HG03571 (cell line): Measurements from ENCODE around the gene TUFM.
"Not testable (repeated sequence)": the region's sequence is repeated elsewhere in the genome, so short reads cannot be mapped to it uniquely, and the experiment has no call there.

ENCODE experiments used
- ATAC-seq: cut with Tn5 transposase; IDR thresholded peaks from one replicate; pipeline ENCODE4 v1.9.1; 2021; ENCODE audit not compliant: unreplicated experiment

Gene TUFM

DNA sequence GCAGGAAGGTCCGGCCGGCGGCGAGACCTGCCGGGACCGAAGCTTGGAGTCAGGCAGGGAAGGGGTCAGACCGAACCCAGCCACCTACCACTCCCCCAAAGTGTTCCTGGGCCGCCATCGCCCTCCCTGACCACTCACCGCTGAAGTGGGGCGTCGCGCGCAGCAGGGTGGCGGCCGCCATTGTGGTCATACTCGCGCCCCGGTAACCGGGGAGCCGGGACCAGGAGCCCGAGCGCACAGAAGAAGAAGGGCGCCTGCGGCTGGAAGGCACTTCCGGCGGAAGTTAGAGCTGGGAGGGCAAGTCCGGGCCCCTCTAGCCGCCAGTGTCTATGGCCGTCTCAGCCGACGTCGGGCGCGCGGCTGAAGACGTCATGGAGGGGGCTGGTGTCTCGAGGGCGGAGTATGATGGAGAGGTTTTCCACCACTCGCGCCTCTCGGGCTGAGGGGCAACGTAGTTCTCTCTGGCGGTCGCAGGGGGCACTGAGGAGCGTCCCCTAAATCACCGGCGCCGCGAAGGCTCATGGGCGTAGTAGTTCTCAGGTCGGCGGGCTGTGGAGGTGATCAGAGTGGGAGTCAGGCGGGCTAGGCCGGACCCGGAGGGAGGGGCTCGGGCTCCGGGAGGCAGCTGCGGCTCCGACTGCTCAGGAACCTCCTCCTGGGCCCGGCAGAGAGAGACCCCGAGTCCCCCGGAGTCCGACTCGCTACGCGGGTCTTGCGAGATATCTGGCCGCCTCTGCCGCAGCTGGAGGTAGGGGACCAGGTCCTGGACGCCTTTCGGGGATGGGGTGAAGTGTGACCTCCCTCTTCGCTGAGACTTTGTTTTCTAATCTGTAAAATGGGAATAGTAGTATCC, at the start of gene TUFM:
TSS of gene TUFM (minus strand) at position 269 of the 853 bp plus-strand sequence. CDS start at position 190, 79 bp downstream.
- ATAC-seq, result peak; percentile 86

DNA sequence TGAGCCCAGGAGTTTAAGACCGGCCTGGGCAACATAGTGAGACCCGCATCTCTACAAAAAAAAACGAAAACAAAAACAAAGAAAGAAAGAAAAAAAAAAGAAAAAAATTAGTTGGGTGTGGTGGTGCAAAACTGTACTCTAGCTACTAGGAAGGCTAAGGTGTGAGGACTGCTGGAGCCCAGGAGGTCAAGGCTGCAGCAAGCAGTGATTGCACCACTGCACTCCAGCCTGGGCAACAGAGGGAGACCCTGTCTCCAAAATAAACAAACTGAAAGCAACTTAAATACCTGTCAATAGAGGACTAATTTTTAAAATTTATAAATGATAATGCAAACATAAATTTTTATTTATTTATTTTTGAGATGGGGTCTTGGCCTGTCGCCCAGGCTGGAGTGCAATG, 49.5 kb upstream of the TUFM start:
- ATAC-seq, result no peak

DNA sequence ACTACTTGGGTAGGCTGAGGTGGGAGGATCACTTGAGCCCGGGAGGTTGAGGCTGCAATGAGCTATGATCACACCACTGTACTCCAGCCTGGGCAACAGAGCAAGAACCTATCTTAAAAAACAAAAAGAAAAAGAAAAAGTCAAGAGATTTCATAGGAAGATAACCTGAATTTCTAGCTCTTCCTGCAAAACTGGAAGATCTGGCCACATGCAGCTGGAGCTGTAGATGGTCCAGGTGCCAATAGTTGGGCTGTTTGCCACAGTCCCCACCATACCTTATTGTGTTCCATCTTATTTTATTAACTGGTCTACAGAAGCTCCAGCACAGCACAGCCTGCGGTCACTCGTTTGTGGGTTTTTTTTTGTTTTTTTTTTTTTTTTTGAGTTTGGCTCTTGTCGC, 47.1 kb upstream of the TUFM start:
- no peak for ATAC-seq

DNA sequence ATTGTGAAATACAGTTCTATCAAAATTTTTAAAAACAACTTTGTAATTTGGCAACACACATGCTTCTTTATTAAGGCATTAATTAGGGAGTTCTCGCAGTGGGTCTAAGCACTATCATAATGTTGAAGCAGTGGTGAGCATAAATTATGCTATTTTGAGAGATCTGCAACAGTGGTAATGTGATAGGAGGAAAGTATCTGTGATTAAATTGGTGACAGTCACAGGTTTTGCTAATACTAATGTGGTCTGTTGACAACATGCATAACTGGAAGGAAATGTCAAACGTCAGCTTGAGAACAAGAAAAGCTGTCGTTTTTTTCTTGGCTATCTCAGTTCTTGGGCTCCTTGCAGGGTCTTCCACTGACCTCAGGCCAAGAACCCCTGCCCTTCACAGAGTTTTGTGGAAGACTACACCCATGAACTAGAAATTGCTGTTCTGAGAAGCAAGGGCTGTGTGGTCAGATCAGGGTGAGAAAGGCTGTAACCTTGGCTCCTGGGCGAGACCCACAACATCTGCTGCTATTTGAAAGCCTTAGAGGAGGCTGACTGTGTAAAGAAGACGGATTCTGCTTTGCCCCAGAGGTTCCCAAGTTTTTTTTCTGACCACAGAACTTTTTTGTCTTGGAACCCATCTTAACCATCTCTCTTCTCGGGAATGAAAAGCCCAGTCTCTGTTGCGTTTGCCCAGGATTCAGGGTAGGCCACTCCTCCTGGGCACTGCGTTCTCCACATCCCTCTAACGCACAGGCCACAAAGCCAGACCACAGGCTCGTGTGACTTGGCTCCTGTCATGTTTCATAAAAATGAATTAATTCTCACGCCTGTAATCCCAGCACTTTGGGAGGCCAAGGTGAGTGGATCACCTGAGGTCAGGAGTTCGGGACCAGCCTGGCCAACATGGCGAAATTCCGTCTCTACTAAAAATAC, 46.1 kb upstream of the TUFM start:
- no peak for ATAC-seq

DNA sequence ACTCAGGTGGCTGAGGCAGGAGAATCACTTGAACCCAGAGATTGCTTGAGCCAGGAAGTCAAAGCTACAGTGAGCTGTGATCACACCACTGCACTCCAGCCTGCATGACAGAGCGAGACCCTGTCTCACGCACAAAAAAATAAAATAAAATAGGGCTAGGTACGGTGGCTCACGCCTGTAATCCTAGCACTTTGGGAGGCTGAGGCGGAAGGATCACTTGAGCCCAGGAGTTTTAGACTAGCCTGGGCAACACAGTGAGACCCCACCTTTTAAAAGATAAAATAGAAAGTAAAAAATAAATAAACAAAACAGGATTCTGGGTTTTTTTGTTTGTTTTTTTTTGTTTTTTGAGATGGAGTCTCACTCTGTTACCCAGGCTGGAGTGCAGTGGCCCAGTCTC, 44.2 kb upstream of the TUFM start:
- ATAC-seq, result not testable (repeated sequence)

DNA sequence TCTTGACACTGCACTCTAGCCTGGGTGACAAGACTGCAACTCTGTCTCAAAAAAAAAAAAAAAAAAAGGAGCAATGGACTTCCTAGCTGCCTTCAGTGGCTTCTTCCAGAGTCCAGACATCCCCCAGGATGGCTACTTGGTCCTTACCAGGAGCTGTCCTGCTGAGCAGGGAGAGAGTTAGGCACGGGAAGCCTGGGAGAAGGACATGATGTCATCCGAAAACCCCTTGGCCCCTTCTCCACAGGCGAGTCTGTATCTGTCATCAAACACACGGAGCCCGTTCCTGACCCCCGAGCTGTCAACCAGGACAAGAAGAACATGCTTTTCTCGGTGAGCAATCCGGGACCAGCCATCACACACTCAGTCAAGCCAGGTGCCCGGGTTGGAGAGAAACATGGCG, 40.8 kb upstream of the TUFM start:
- ATAC-seq, result no peak

DNA sequence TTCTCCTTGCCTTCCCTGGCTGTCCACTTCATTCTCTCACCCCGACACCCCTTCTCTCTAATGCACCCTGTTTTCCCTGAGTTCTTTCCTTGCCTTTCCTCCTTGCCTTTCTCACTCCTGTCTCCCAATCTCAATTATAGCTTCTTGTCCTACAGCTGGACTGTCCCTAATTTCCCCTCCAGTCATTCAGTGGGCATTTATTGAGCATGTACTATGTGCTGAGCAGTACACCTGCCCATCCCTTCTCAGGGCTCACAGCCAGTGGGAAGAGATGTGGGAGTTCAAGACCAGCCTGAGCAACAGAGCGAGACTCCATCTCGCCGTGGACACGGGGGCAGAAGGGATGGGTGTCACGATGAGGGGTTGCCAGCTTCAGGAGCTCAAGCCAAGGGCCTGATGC, 37.9 kb upstream of the TUFM start:
- ATAC-seq, result no peak

DNA sequence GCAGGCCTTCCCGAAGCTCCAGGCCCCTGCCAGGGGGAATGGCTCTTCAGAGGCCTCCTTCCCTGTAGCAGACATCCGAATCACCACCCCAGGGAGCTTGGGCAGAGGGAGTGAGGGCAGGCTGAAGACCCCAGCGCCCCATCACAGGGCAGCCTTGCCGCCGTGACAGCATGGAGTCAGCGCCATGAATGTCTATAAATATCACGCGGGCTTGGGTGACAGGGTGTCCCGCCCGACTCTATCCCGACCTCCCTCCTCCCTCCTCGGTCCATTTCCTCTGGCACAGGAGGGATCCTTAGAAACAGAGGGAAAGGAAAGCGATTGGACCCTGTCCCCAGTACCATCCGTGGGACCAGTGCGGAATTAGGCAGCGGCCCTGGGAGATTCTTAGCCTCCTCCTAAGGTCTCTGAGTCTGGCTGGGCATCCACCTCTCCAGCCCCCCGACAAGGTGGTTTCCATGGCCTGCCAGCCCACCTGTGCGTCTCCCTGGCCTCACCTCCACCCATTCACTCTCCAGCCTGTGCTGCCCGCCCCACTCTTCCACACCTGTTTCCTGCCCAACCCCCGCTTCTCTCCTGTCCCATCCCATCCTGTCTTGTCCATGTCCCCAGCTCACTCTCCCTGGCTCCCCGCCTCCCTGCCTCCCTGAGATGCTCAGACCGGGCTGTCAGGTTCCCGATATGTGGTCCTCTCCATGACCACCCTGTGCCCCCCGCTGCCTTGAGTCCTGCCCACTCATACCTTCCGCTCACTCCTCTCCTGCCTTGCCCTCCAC, 37.3 kb upstream of the TUFM start:
- no peak for ATAC-seq

DNA sequence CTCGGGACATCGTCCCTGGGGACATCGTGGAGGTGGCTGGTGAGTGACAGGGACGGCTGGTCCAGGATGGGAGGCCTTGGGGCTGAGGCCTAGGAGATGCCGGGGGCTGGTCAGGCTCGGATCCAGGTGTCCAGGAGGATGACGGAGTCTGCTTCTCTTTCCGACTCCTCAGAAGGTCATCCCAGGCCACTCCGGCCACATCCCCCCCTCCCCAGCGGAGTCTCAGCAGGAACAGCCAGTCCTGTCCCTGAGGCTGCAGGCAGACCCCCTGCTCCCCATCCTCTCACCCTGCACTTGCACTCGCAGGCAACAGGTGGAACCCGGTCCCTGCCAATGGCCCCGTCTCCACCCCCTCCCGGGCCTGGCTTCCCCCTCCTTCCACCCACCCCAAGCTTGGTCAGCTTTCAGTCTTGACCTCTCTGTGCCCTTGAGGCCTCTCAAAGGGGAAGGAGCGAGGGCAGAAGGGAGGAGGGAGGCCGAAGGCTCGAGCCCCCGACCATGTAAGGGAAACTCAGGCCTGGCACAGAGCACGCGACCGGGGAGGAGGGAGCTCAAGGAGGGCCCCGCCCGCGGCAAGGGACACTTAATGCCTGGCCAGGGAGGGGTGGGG, 36.5 kb upstream of the TUFM start:
- ATAC-seq, result no peak

DNA sequence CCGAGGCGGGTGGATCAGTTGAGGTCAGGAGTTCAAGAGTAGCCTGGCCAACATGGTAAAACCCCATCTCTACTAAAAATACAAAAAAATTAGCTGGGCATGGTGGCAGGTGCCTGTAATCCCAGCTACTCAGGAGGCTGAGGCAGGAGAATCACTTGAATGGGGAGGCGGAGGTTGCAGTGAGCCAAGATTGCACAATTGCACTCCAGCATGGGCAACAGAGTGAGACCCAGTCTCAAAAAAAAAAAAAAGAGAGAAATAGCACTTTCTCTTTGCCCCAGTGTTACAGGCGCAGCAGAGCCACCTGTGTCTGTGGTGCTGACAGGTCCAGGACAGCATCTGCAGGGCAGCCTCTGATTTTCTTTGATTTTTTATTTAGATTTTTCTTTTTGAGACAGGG, 35.4 kb upstream of the TUFM start:
- not testable (repeated sequence) for ATAC-seq

DNA sequence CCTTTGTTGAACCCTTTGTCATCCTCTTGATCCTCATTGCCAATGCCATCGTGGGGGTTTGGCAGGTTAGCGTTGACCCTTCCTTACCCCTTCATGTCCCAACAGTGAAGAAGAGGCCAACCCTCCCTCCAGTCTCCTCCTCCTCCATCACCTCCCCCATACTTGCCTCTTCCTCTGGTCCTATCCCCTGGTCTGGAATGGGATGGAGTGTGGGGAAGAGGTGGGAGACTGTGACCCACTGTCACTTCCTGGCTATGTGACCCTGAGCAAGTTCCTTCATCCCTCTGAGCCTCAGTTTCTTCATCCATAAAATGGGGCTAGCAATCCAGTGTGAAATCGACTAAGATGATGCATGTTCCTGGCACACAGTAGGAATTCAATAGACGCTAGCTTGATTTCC, 34.8 kb upstream of the TUFM start:
- ATAC-seq, result no peak

DNA sequence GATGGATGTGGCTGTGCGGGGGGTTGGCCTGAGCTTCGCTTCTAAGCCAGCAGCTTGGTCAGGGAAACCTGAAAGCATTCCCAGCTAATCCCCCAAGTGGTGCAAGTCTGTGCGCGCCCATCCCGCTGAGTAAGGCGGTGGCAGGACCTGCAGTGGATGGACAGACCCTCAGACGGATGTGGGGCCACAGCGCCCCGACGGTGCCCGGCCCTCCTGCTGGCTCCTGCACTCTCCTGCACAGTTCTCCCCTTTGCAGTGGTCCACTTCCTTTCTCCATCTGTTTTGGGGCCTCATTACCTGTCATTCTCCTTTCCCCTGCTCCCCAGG, 34.4 kb upstream of the TUFM start:
- ATAC-seq, result no peak

DNA sequence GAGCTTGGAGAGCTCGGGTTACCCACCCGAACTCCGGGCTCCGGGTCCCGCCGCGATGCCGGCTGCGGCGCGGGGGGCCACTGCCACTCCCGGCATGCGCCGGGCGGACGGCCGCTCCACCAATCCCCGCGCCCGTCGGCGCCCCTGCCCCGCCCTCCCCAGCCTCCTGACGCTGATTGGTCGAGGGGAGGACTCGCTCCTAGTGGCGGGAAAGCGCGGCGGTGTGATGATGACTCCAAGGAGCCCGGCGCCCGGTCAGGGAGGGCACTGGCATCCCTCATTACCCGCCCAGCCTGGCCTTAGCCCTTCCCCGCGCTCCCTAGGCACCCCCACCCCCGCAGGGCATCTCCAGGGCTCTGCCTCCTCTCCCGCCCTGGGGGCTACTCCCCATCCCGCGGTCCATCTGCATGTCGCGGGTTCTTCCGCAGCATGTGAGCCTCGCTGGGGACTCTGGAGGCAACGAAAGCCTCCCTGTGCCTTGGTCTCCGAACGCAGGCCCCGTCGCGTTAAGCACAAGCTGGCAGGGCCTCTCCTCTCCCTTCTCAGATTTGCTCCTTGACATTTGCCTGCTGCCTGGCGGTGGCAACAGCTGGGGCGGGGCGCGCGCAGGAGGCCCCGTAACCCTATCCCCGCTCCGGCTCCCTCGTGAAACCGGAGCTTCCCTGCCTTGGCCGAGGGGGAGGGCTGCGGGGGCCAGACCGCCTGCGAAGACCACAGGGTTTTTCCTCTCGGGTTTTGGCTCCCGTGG, 33.9 kb upstream of the TUFM start:
- peak; percentile 65 for ATAC-seq

DNA sequence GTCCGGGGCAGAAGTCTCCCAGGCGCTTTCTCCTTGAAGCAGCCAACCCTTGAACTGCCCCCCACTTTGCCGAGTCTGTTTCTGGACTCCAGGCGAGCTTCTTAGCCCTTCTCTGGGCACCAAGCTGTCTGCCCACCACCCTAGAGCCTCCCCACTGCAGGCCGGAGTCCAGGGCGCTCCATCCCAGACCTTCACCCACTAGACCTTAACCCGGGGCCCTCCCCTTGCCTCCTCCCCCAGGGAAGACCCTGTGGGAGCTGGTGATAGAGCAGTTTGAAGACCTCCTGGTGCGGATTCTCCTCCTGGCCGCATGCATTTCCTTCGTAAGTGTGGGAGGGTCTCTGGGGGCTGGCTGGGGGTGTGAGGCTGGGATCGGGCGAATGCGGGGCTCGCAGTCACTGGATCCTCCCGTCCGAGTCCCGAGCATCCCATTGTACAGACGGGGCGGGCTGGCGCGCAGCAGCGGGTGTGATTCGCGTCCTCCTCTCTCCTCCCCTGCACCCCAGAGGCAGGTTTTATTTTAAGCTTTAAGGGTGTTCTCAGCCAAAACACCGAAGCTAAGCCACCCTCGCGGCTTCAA, 33.2 kb upstream of the TUFM start:
- ATAC-seq, result no peak

DNA sequence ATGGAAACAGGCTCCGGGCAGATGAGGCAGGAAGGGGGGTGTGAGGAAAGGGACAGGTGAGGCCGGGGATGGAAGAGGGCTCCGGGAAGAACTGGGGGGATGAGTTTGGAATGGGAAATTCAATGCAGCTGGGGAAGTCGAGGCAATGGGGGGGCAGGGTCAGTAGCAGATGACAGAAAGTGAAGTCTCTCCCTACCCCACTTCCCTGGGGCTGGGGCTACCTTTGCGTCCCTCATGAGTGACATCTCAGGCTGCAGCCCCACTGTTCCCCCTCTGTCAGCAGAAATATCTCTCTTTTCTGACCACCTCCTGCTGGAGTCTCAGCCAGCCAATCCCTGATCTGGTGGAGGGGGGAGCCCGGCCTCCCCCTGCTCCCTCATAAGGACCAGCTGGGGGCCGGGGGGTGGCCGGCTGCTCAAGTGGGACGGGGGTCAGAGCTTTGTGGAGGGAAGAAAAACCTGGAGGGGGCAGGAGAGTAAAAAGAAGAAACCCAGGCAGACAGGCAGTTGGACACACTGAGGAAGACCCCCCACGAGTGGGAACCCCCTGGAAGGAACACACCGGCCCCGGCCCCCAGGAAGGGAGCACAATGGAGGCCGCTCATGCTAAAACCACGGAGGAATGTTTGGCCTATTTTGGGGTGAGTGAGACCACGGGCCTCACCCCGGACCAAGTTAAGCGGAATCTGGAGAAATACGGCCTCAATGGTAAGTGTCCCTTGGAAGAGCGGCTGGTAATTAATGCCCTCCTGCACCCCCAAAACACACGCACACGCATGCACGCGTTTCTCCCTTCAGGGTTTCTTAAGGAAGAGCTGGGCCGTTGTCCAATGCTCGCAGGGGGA, 32.2 kb upstream of the TUFM start, which contains the start of gene ATP2A1:
TSS of gene ATP2A1 (plus strand) at position 406 of the 844 bp plus-strand sequence. CDS start at position 590, 184 bp downstream.
- ATAC-seq, result no peak

DNA sequence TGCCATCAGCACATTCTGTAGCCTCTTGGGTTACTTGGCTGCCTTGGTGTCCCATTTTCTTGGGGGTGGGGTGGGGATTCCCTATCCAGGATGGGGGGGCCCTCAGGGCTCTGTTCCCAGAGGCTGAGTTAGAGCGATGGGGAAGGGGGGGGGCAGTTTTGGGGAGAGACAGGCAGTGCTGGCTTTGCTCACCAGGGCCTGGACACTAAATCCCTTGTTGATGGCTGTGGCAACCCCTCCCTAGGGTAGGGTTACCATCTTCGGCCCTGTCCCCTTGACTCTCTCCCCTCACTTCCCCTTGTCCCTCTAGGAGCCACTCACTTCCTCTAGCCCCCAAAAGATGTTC, 31.5 kb upstream of the TUFM start:
- no peak for ATAC-seq

DNA sequence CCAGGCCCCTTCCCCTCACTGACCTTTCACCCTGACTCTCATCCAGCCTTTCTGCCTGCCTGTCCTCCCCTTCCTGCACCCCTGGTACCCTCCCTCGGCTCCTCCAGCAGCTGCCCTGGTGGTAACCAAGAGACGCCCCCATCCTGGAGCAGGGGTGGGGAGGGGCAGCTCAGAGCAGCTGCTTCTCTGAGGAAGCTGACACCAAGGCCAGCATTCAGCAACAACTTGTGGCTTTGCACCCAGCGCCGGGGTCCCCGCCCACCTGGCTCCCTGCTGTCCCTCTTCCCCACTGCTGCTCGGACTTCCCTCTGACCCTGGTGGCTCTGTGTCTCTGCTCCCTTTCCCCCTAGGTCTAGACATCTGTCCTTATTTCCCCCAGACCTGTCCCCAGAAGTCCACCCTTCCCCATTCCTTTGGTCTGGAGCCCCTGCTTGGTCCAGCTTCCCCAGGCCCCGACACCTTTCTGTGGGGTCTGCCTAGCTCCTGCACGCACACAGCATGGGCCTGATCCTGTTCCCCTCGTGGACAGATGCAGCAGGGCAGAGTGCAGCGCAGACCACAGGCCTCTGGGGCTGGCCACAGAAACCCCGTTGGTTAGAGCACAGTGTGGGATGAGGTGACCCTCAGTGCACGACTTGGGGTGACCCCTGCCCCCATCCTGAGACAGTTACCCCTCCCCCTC, 31.0 kb upstream of the TUFM start:
- no peak for ATAC-seq

DNA sequence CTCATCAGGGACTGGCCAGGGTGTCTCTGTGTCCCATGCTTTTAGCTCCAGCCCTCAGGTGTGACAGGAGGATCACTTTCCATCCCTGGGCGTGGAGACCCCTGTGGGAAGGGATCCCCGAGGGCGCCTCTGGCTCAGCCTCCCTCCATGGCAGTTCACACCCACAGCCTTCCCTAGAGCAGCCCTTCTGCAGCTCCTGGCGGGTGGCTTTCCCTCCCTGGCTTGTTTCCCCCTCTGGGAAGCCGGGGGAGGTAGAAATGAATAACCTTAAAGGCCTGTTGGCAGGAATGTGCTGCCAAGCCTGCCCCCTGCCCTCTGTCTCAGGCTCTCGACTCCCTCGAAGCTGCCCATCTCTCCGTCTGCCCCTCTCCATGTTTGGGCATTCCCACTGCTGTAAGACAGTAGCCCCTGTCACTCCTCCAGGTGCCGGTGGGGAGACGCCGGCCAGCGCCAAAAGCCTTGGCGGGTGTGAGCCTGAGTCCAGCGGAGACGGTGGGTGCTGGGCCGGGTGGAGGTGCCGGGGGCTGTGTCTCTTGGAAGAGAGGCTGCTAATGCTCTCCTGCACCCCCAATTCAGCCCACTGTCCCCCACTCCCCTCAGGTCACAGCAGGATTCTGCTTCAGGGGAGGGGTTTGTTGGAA, 30.0 kb upstream of the TUFM start:
- no peak for ATAC-seq
